HFFc6 (cell line): ENCODE measurements around the gene SLC6A20. TPM values are rescaled to one million over a fixed set of nuclear protein-coding genes. Genes with fewer than 3 reads are reported as not detected.

Experiments used
- DNase-seq: peaks from one replicate; pipeline ENCODE4 v3.0.0-alpha.2; 2018
- H3K27ac Mint-ChIP-seq: 2 replicates; pipeline ENCODE4 v1.8.0; 2020; ENCODE audit warnings: mild to moderate bottlenecking, mixed read lengths
- H3K27me3 Mint-ChIP-seq: 2 replicates; pipeline ENCODE4 v1.8.0; 2021; ENCODE audit warnings: mild to moderate bottlenecking, moderate library complexity, mixed read lengths; ENCODE audit not compliant: insufficient read depth
- H3K36me3 Mint-ChIP-seq: 2 replicates; pipeline ENCODE4 v1.8.0; 2021; ENCODE audit warnings: low read depth, mixed read lengths
- H3K4me1 Mint-ChIP-seq: 2 replicates; pipeline ENCODE4 v1.8.0; 2020; ENCODE audit warnings: low read depth, mixed read lengths
- H3K4me3 Mint-ChIP-seq: 2 replicates; pipeline ENCODE4 v1.8.0; 2020; ENCODE audit warnings: mild to moderate bottlenecking, moderate library complexity, mixed read lengths
- H3K9me3 Mint-ChIP-seq: 2 replicates; pipeline ENCODE4 v1.8.0; 2020; ENCODE audit warnings: mild to moderate bottlenecking, mixed read lengths
- total RNA-seq, 6 experiments: library from RNA; stranded (reverse); fragmentation: NEBNext Ultra II Directional; extraction: Animal tissue kit (Norgen Biotek cat#: 25700); gene quantifications; 2 replicates in 1 of 6; 3 replicates in 5 of 6; pipeline ENCODE4 v1.2.3, GENCODE V29; 2021
- TF ChIP-seq, protein P1 (sequence below): fragments of 200-600 bp; sonication (generic); IDR thresholded peaks from 2 replicates; pipeline ENCODE4 v1.5.0; 2021; ENCODE audit warnings: antibody characterized with exemption, mild to moderate bottlenecking

The SLC6A20 gene
- total RNA-seq, 6 experiments from 2014 or later, result not detected

GRCh38 chr3:45746777-45747622 lies 49.3 kb downstream of the SLC6A20 start:
- no peaks in the 10 kb centered on the region for H3K4me1 Mint-ChIP-seq
- peaks cover 10% of the 10 kb centered on the region for H3K36me3 Mint-ChIP-seq
- H3K27ac Mint-ChIP-seq, result no peak overlapping the region
- H3K27me3 Mint-ChIP-seq, result no peaks in the 10 kb centered on the region
- DNase-seq, result no peak
- TF ChIP-seq, protein P1, sequence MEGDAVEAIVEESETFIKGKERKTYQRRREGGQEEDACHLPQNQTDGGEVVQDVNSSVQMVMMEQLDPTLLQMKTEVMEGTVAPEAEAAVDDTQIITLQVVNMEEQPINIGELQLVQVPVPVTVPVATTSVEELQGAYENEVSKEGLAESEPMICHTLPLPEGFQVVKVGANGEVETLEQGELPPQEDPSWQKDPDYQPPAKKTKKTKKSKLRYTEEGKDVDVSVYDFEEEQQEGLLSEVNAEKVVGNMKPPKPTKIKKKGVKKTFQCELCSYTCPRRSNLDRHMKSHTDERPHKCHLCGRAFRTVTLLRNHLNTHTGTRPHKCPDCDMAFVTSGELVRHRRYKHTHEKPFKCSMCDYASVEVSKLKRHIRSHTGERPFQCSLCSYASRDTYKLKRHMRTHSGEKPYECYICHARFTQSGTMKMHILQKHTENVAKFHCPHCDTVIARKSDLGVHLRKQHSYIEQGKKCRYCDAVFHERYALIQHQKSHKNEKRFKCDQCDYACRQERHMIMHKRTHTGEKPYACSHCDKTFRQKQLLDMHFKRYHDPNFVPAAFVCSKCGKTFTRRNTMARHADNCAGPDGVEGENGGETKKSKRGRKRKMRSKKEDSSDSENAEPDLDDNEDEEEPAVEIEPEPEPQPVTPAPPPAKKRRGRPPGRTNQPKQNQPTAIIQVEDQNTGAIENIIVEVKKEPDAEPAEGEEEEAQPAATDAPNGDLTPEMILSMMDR, result no peak
- H3K9me3 Mint-ChIP-seq, result no peaks in the 10 kb centered on the region
- H3K4me3 Mint-ChIP-seq, result no peak overlapping the region

DNA sequence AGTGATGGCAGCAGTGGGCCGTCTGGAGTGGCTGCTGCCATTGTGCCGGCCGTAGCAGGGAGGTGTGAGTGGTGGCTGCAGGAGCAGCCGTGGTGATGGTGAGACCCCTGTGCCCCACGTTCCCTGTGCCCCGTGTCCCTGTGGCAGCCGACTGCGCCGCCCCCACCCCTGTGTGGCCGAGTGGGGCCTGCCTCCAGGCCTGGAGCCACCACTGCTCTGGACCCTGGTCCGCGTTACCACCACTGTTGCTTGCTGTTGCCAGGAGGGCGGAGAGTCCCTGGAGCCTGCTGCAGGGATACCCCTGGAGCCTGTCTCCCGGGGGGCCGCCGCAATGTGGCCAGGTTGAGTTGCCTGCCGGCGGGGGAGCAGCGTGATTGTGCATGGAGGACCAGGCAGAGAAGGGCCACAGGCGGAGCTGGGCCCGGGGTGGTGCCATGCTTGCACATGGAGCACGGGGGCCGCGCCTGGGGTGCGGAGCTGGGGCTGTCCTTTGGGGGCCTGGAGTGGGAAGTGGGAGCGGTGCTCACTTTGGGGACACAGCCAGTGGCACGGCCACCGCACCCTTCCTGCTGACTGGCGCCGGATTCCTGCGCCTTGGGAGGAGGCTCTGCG lies 50.1 kb downstream of the SLC6A20 start:
- Mint-ChIP-seq H3K27me3 (no peaks in the 10 kb centered on the region), H3K27ac (no peak overlapping the region), H3K36me3 (peaks cover 12% of the 10 kb centered on the region), H3K9me3 (no peaks in the 10 kb centered on the region), H3K4me1 (no peaks in the 10 kb centered on the region), H3K4me3 (no peak overlapping the region)
- DNase-seq, result no peak
- TF ChIP-seq, protein P1, result no peak

DNA sequence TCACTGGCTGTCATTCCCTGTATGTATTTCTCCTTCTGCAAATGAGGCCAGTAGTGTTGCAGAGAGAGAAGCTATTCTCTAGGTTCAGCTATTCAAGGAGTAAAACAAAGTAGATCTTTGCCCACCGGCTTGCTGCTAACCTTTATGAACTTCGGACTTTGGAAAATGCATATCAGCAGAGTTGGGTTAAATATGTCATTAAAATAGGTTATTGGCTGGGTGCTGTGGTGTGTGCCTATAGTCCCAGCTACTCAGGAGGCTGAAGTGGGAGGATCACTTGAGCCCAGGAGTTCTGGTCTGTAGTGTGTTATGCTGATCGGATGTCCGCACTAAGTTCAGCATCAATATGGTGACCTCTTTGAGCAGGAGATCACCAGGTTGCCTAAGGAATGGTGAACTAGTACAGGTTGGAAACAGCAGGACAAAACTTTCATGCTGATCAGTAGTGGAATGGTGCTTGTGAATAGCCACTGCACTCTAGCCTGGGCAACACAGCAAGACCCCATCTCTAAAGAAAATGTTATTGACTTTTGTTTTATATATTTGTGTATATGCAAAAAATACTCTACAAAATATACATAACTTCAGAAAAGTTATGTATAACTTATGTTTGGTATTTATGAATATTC lies 53.8 kb downstream of the SLC6A20 start:
- no peak for DNase-seq
- no peak overlapping the region for H3K4me3 Mint-ChIP-seq
- no peaks in the 10 kb centered on the region for H3K27me3 Mint-ChIP-seq
- peaks cover 18% of the 10 kb centered on the region for H3K36me3 Mint-ChIP-seq
- TF ChIP-seq, protein P1, result no peak
- H3K4me1 Mint-ChIP-seq, result no peaks in the 10 kb centered on the region
- no peaks in the 10 kb centered on the region for H3K9me3 Mint-ChIP-seq
- no peak overlapping the region for H3K27ac Mint-ChIP-seq

GRCh38 chr3:45741742-45742460 lies 54.4 kb downstream of the SLC6A20 start:
- DNase-seq, result no peak
- Mint-ChIP-seq H3K27ac (no peak overlapping the region), H3K4me1 (no peaks in the 10 kb centered on the region), H3K4me3 (no peak overlapping the region), H3K9me3 (no peaks in the 10 kb centered on the region), H3K36me3 (peaks cover 18% of the 10 kb centered on the region), H3K27me3 (no peaks in the 10 kb centered on the region)
- TF ChIP-seq, protein P1, result no peak

GRCh38 chr3:45741247-45741646 lies 55.1 kb downstream of the SLC6A20 start:
- peaks cover 18% of the 10 kb centered on the region for H3K36me3 Mint-ChIP-seq
- no peak overlapping the region for H3K4me3 Mint-ChIP-seq
- TF ChIP-seq, protein P1, result no peak
- no peak for DNase-seq
- H3K27ac Mint-ChIP-seq, result no peak overlapping the region
- no peaks in the 10 kb centered on the region for H3K27me3 Mint-ChIP-seq
- no peaks in the 10 kb centered on the region for H3K9me3 Mint-ChIP-seq
- no peaks in the 10 kb centered on the region for H3K4me1 Mint-ChIP-seq
